ENCODE data around the gene ABCC9. TPM values are rescaled to one million over a fixed set of nuclear protein-coding genes. Genes with fewer than 3 reads are reported as not detected.

Gene ABCC9
- total RNA-seq, 1 experiment from 2014 or later: not detected

DNA sequence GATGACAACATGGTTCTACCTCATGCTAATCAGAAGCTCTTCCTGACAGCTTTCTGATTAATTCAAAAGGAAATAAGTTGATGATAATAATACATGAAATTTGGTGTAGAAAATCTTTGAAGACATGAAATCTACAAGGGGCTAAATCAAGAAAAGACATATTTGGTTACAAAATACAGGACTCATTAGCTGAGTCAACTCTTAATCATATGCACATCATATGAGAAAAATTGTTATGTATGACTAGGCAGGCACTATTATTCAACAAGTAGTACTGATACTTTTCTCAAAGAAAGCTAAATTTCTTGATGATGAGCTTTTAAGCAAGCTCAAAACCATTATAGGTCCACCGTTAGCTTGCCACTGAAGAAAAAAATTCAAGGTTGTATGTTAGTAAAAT lies 7.1 kb downstream of the ABCC9 start:
- no peaks in the 10 kb centered on the region for H3K9me3 ChIP-seq (ENCODE audit: control insufficient read depth, low read depth, low read length)
- H3K23ac ChIP-seq (ENCODE audit: insufficient read length, low read depth, low read length): no peak overlapping the region
- no peak overlapping the region for H2AK5ac ChIP-seq (ENCODE audit: insufficient read length, low read length)
- DNase-seq: no peak
- H2AFZ ChIP-seq (ENCODE audit: low read length): no peak overlapping the region
- TF ChIP-seq CTCF (conservative IDR thresholded peaks at IDR 0.05): no peak
- no peaks in the 10 kb centered on the region for H4K20me1 ChIP-seq (ENCODE audit: control insufficient read depth, insufficient read depth, insufficient read length)
- no CpG with 5 or more reads among the region's 1 CpG for WGBS (ENCODE audit: extremely low coverage, insufficient read length, low lambda C conversion rate)
- H3K4me1 ChIP-seq (ENCODE audit: insufficient read depth, low read length): no peaks in the 10 kb centered on the region
- H3K79me2 ChIP-seq (ENCODE audit: insufficient read depth, low read length): no peaks in the 10 kb centered on the region
- H3K9me3 Mint-ChIP-seq: no peaks in the 10 kb centered on the region
- H3K4ac ChIP-seq (ENCODE audit: low read depth, low read length): no peak overlapping the region
- H4K8ac ChIP-seq (replicated peaks; ENCODE audit: insufficient read length, low read depth, low read length): no peak overlapping the region
- no peak overlapping the region for H3K27ac ChIP-seq (ENCODE audit: insufficient read length, low read depth, low read length)
- H3T11ph ChIP-seq (ENCODE audit: low read length): no peak overlapping the region
- no peak overlapping the region for H3K56ac ChIP-seq (ENCODE audit: insufficient read length, low read depth, low read length)
- no peaks in the 10 kb centered on the region; a peak in 1 of 7 replicates for H3K36me3 Mint-ChIP-seq (ENCODE audit: insufficient read depth in 1 of 3, low read depth in 3 of 3)
- no peak overlapping the region for H2BK20ac ChIP-seq (ENCODE audit: low read depth, low read length, poor library complexity, severe bottlenecking)
- H3K4me1 Mint-ChIP-seq: peaks cover 0 to 5% of the 10 kb centered on the region in 2 experiments; a peak in 1 of 4 replicates
- H3K23me2 ChIP-seq (ENCODE audit: insufficient read length, low read depth, low read length, poor library complexity, severe bottlenecking): no peaks in the 10 kb centered on the region
- H2BK120ac ChIP-seq (ENCODE audit: low read depth, low read length, poor library complexity, severe bottlenecking): no peak overlapping the region
- H4K91ac ChIP-seq (ENCODE audit: insufficient read length, low read depth, low read length): no peak overlapping the region
- H3K9ac ChIP-seq (ENCODE audit: extremely low read depth, insufficient read length, low read length): no peak overlapping the region
- no peak overlapping the region for H3K4me3 Mint-ChIP-seq
- H3K27me3 Mint-ChIP-seq (ENCODE audit: low read depth): peaks cover 26% of the 10 kb centered on the region
- no peak overlapping the region for H2BK15ac ChIP-seq (ENCODE audit: low read depth, low read length)
- no peak overlapping the region for H3K14ac ChIP-seq (ENCODE audit: insufficient read depth, low read length)
- H3K4me2 ChIP-seq (ENCODE audit: insufficient read depth, insufficient read length, low read length): no peak overlapping the region
- H3K27ac Mint-ChIP-seq: no peak overlapping the region
- H3K79me1 ChIP-seq (ENCODE audit: insufficient read depth, low read depth, low read length, poor library complexity, severe bottlenecking): no peaks in the 10 kb centered on the region
- H2BK12ac ChIP-seq (ENCODE audit: insufficient read length, low read depth, low read length): no peak overlapping the region
- H3K27me3 ChIP-seq (ENCODE audit: insufficient read depth, low read length): no peaks in the 10 kb centered on the region
- H4K5ac ChIP-seq (ENCODE audit: insufficient read length, low read depth, low read length): no peak overlapping the region
- H2BK5ac ChIP-seq (ENCODE audit: insufficient read length, low read length): no peak overlapping the region
- no peak overlapping the region for H3K18ac ChIP-seq (ENCODE audit: insufficient read length, low read depth, low read length)

All from H9 (cell line).